ENCODE results near the gene NRBP1.
A peak's percentile ranks its signal among the peaks of the same experiment; 100 is the strongest.

Gene NRBP1

GRCh38 chr2:27442920-27443282 is 14.5 kb downstream of the NRBP1 start:
- Histone ChIP-seq H3K27ac (ENCODE audit: low read length, poor library complexity, severe bottlenecking) (no peak overlapping the region), H2BK15ac (ENCODE audit: low read depth, poor library complexity, severe bottlenecking) (peak overlapping the region; percentile 70), H2AK5ac (ENCODE audit: low read length, severe bottlenecking) (no peak overlapping the region), H2BK12ac (ENCODE audit: low read length in 2 of 2) (no peak overlapping the region), H3K4me1 (ENCODE audit: control insufficient read depth, insufficient read depth, low read depth, low read length) (peaks cover 6% of the 10 kb centered on the region), H3K23ac (ENCODE audit: low read length in 2 of 2) (no peak overlapping the region), H3K18ac (ENCODE audit: low read depth in 1 of 2, low read length in 2 of 2) (no peak overlapping the region), H3K36me3 (ENCODE audit: control insufficient read depth in 1 of 2, insufficient read depth in 2 of 2, low read depth in 1 of 2, low read length in 2 of 2) (peaks cover 65 to 73% of the 10 kb centered on the region in 2 experiments), H3K27me3 (ENCODE audit: control insufficient read depth in 1 of 2, insufficient read depth in 1 of 2, low read length in 2 of 2) (no peaks in the 10 kb centered on the region), H4K8ac (ENCODE audit: low read length) (no peak overlapping the region), H2BK120ac (ENCODE audit: low read depth, low read length) (no peak overlapping the region), H3K9me3 (ENCODE audit: control insufficient read depth, low read length) (no peaks in the 10 kb centered on the region), H3K14ac (ENCODE audit: low read length in 2 of 2) (no peak overlapping the region), H4K91ac (ENCODE audit: low read length) (no peak overlapping the region), H2AFZ (ENCODE audit: low read depth, low read length) (no peak overlapping the region), H3K4me3 (ENCODE audit: insufficient read depth in 1 of 2, low read depth in 1 of 2, low read length in 2 of 2) (no peak overlapping the region), H2BK5ac (ENCODE audit: low read depth, low read length, poor library complexity, severe bottlenecking) (no peak overlapping the region), H3K9ac (ENCODE audit: low read length) (no peak overlapping the region), H3K4me2 (ENCODE audit: low read length, poor library complexity, severe bottlenecking) (no peak overlapping the region), H3K79me1 (replicated peaks; ENCODE audit: low read length, poor library complexity, severe bottlenecking) (no peaks in the 10 kb centered on the region), H3K4ac (ENCODE audit: low read depth in 1 of 2, low read length in 2 of 2) (no peak overlapping the region)
- WGBS: 94% methylated on average over 6 of the region's 6 CpGs
- peak; percentile 11 for DNase-seq

- Histone ChIP-seq H3K9me3 (ENCODE audit: control insufficient read depth, low read length) (no peaks in the 10 kb centered on the region), H3K79me1 (replicated peaks; ENCODE audit: low read length, poor library complexity, severe bottlenecking) (no peaks in the 10 kb centered on the region), H2AFZ (ENCODE audit: low read depth, low read length) (no peak overlapping the region), H3K18ac (ENCODE audit: low read depth in 1 of 2, low read length in 2 of 2) (no peak overlapping the region), H3K4me2 (ENCODE audit: low read length, poor library complexity, severe bottlenecking) (no peak overlapping the region), H4K91ac (ENCODE audit: low read length) (no peak overlapping the region), H3K14ac (ENCODE audit: low read length in 2 of 2) (no peak overlapping the region), H3K27ac (ENCODE audit: low read length, poor library complexity, severe bottlenecking) (no peak overlapping the region), H2BK12ac (ENCODE audit: low read length in 2 of 2) (no peak overlapping the region), H2BK15ac (ENCODE audit: low read depth, poor library complexity, severe bottlenecking) (no peak overlapping the region), H4K8ac (ENCODE audit: low read length) (no peak overlapping the region), H2BK120ac (ENCODE audit: low read depth, low read length) (no peak overlapping the region), H3K36me3 (ENCODE audit: control insufficient read depth in 1 of 2, insufficient read depth in 2 of 2, low read depth in 1 of 2, low read length in 2 of 2) (peaks cover 63 to 72% of the 10 kb centered on the region in 2 experiments), H3K4ac (ENCODE audit: low read depth in 1 of 2, low read length in 2 of 2) (no peak overlapping the region), H3K4me1 (ENCODE audit: control insufficient read depth, insufficient read depth, low read depth, low read length) (peaks cover 6% of the 10 kb centered on the region), H3K4me3 (ENCODE audit: insufficient read depth in 1 of 2, low read depth in 1 of 2, low read length in 2 of 2) (no peak overlapping the region), H3K27me3 (ENCODE audit: control insufficient read depth in 1 of 2, insufficient read depth in 1 of 2, low read length in 2 of 2) (no peaks in the 10 kb centered on the region), H2AK5ac (ENCODE audit: low read length, severe bottlenecking) (no peak overlapping the region), H2BK5ac (ENCODE audit: low read depth, low read length, poor library complexity, severe bottlenecking) (no peak overlapping the region), H3K9ac (ENCODE audit: low read length) (no peak overlapping the region), H3K23ac (ENCODE audit: low read length in 2 of 2) (no peak overlapping the region)
- 95% methylated on average over 8 of the region's 8 CpGs for WGBS
- no peak for DNase-seq
Observed at GRCh38 chr2:27445155-27445554, 16.7 kb downstream of the NRBP1 start.

- WGBS: 95% methylated on average over 8 of the region's 8 CpGs
- Histone ChIP-seq H3K4ac (ENCODE audit: low read depth in 1 of 2, low read length in 2 of 2) (no peak overlapping the region), H2BK120ac (ENCODE audit: low read depth, low read length) (no peak overlapping the region), H2BK15ac (ENCODE audit: low read depth, poor library complexity, severe bottlenecking) (no peak overlapping the region), H2BK12ac (ENCODE audit: low read length in 2 of 2) (no peak overlapping the region), H3K4me2 (ENCODE audit: low read length, poor library complexity, severe bottlenecking) (no peak overlapping the region), H4K91ac (ENCODE audit: low read length) (no peak overlapping the region), H3K9ac (ENCODE audit: low read length) (no peak overlapping the region), H3K27me3 (ENCODE audit: control insufficient read depth in 1 of 2, insufficient read depth in 1 of 2, low read length in 2 of 2) (no peaks in the 10 kb centered on the region), H3K79me1 (replicated peaks; ENCODE audit: low read length, poor library complexity, severe bottlenecking) (no peaks in the 10 kb centered on the region), H3K23ac (ENCODE audit: low read length in 2 of 2) (no peak overlapping the region), H3K9me3 (ENCODE audit: control insufficient read depth, low read length) (no peaks in the 10 kb centered on the region), H3K27ac (ENCODE audit: low read length, poor library complexity, severe bottlenecking) (no peak overlapping the region), H3K4me3 (ENCODE audit: insufficient read depth in 1 of 2, low read depth in 1 of 2, low read length in 2 of 2) (no peak overlapping the region), H3K4me1 (ENCODE audit: control insufficient read depth, insufficient read depth, low read depth, low read length) (peaks cover 6% of the 10 kb centered on the region), H2AFZ (ENCODE audit: low read depth, low read length) (no peak overlapping the region), H4K8ac (ENCODE audit: low read length) (no peak overlapping the region), H3K18ac (ENCODE audit: low read depth in 1 of 2, low read length in 2 of 2) (no peak overlapping the region), H3K14ac (ENCODE audit: low read length in 2 of 2) (no peak overlapping the region), H2AK5ac (ENCODE audit: low read length, severe bottlenecking) (no peak overlapping the region), H3K36me3 (ENCODE audit: control insufficient read depth in 1 of 2, insufficient read depth in 2 of 2, low read depth in 1 of 2, low read length in 2 of 2) (peaks cover 59 to 71% of the 10 kb centered on the region in 2 experiments), H2BK5ac (ENCODE audit: low read depth, low read length, poor library complexity, severe bottlenecking) (no peak overlapping the region)
- DNase-seq: no peak
Observed at GRCh38 chr2:27445615-27446014, 17.2 kb downstream of the NRBP1 start.

GRCh38 chr2:27446057-27446456 is 17.6 kb downstream of the NRBP1 start:
- H3K36me3 ChIP-seq (ENCODE audit: control insufficient read depth in 1 of 2, insufficient read depth in 2 of 2, low read depth in 1 of 2, low read length in 2 of 2): peaks cover 54 to 71% of the 10 kb centered on the region in 2 experiments
- H3K4ac ChIP-seq (ENCODE audit: low read depth in 1 of 2, low read length in 2 of 2): no peak overlapping the region
- no peak overlapping the region for H3K4me3 ChIP-seq (ENCODE audit: insufficient read depth in 1 of 2, low read depth in 1 of 2, low read length in 2 of 2)
- no peak overlapping the region for H2BK120ac ChIP-seq (ENCODE audit: low read depth, low read length)
- no peak overlapping the region for H2AFZ ChIP-seq (ENCODE audit: low read depth, low read length)
- 100% methylated on average over 2 of the region's 3 CpGs for WGBS
- H4K8ac ChIP-seq (ENCODE audit: low read length): no peak overlapping the region
- no peak overlapping the region for H3K27ac ChIP-seq (ENCODE audit: low read length, poor library complexity, severe bottlenecking)
- H3K79me1 ChIP-seq (replicated peaks; ENCODE audit: low read length, poor library complexity, severe bottlenecking): no peaks in the 10 kb centered on the region
- no peak overlapping the region for H3K18ac ChIP-seq (ENCODE audit: low read depth in 1 of 2, low read length in 2 of 2)
- no peak overlapping the region for H3K14ac ChIP-seq (ENCODE audit: low read length in 2 of 2)
- H3K4me2 ChIP-seq (ENCODE audit: low read length, poor library complexity, severe bottlenecking): no peak overlapping the region
- H2AK5ac ChIP-seq (ENCODE audit: low read length, severe bottlenecking): no peak overlapping the region
- no peaks in the 10 kb centered on the region for H3K27me3 ChIP-seq (ENCODE audit: control insufficient read depth in 1 of 2, insufficient read depth in 1 of 2, low read length in 2 of 2)
- no peaks in the 10 kb centered on the region for H3K9me3 ChIP-seq (ENCODE audit: control insufficient read depth, low read length)
- DNase-seq: no peak
- peaks cover 6% of the 10 kb centered on the region for H3K4me1 ChIP-seq (ENCODE audit: control insufficient read depth, insufficient read depth, low read depth, low read length)
- H2BK15ac ChIP-seq (ENCODE audit: low read depth, poor library complexity, severe bottlenecking): no peak overlapping the region
- H3K9ac ChIP-seq (ENCODE audit: low read length): no peak overlapping the region
- no peak overlapping the region for H2BK5ac ChIP-seq (ENCODE audit: low read depth, low read length, poor library complexity, severe bottlenecking)
- no peak overlapping the region for H2BK12ac ChIP-seq (ENCODE audit: low read length in 2 of 2)
- no peak overlapping the region for H4K91ac ChIP-seq (ENCODE audit: low read length)
- H3K23ac ChIP-seq (ENCODE audit: low read length in 2 of 2): no peak overlapping the region

Measured in mesenchymal stem cell (in vitro differentiated cells and primary cell).